Upper lobe of left lung (tissue), 4 donors: ENCODE results near the gene SLBP.

ENCODE experiments used
- EP300 ChIP-seq, 4 donors: sonication (generic); formaldehyde crosslinking; IDR thresholded peaks; one replicate each; pipeline ENCODE4 v1.5.1; 2017; ENCODE audit warnings: antibody characterized with exemption in 4 of 4, control low read depth in 2 of 4
- POLR2A ChIP-seq, 4 donors: fragments of 450-650 bp; IDR thresholded peaks; one replicate each; pipeline ENCODE4 v1.5.1; 2016 to 2017; ENCODE audit warnings: antibody characterized with exemption in 4 of 4, mild to moderate bottlenecking in 2 of 4
- POLR2AphosphoS5 ChIP-seq, 2 donors: sonication (generic); formaldehyde crosslinking; IDR thresholded peaks; one replicate each; pipeline ENCODE4 v1.5.1; 2017; ENCODE audit warnings: antibody characterized with exemption in 2 of 2
- TF ChIP-seq, protein P1 (sequence below), 6 experiments: fragments of 450-650 bp in 4 of 6; fragments of 200-600 bp in 2 of 6; sonication (generic) in 2 of 6; IDR thresholded peaks; one replicate each; pipeline ENCODE4 v1.5.1; 2016 to 2019; ENCODE audit warnings: antibody characterized with exemption in 6 of 6

DNA sequence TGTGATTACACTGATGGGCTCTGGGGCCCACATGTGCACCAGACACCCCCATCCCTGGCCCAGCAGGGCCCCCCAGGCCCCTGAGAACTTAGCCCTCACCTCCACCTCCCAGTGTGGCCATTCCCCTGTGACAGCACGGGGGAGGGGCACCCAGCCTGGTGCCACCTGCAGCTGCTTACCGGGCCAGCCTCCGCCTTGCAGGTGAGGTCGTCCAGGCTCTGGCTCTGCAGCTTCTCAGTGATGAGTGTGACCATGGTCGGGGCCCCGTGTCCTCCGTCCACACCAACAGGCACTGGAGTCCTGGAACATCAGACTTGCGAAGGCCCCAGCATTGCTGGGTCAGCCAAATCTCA lies 43.7 kb downstream of the SLBP start:
- TF ChIP-seq, protein P1, sequence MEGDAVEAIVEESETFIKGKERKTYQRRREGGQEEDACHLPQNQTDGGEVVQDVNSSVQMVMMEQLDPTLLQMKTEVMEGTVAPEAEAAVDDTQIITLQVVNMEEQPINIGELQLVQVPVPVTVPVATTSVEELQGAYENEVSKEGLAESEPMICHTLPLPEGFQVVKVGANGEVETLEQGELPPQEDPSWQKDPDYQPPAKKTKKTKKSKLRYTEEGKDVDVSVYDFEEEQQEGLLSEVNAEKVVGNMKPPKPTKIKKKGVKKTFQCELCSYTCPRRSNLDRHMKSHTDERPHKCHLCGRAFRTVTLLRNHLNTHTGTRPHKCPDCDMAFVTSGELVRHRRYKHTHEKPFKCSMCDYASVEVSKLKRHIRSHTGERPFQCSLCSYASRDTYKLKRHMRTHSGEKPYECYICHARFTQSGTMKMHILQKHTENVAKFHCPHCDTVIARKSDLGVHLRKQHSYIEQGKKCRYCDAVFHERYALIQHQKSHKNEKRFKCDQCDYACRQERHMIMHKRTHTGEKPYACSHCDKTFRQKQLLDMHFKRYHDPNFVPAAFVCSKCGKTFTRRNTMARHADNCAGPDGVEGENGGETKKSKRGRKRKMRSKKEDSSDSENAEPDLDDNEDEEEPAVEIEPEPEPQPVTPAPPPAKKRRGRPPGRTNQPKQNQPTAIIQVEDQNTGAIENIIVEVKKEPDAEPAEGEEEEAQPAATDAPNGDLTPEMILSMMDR (IDR thresholded peaks at IDR 0.05), result no peak
- TF ChIP-seq POLR2AphosphoS5 (IDR thresholded peaks at IDR 0.05) (no peak), POLR2A (IDR thresholded peaks at IDR 0.05) (no peak), EP300 (IDR thresholded peaks at IDR 0.05) (no peak)
